K562 (cell line): ENCODE data around the gene MALSU1. TPM values are rescaled to one million over a fixed set of nuclear protein-coding genes. Genes with fewer than 3 reads are reported as not detected.
A peak's percentile ranks its signal among the peaks of the same experiment; 100 is the strongest.

Experiments
- ATAC-seq: fragments of 200-7000 bp; cut with Tn5 transposase; 3 replicates; pipeline ENCODE4 v1.9.1; 2020; ENCODE audit warnings: moderate library complexity
- BruUV-seq: library from RNA; stranded (reverse); fragments of 400-500 nt; replicated peaks from 2 replicates; lab custom pipeline; 2021; lab: Mats Ljungman, UMichigan
- CTCF ChIA-PET: fragments of 300-600 bp; formaldehyde crosslinking; extraction: SDS; loops from one replicate; lab custom pipeline; 2021; ENCODE audit warnings: low intra/inter-chr PET ratio; lab: Yijun Ruan, JAX
- POLR2A ChIA-PET: fragments of 300-600, 350-650 bp; sonication (Branson Sonifier 250); formaldehyde crosslinking; extraction: SDS; loops from one replicate; lab custom pipeline; 2021; ENCODE audit warnings: antibody characterized with exemption, inconsistent platforms; lab: Yijun Ruan, JAX
- DNase-seq, 4 experiments: peaks; one replicate each; pipeline versions ENCODE4 v3.0.0 to v3.0.0-alpha.2; 2011 to 2018; ENCODE audit warnings: low spot score in 3 of 4, mixed read lengths in 3 of 4; ENCODE audit errors: extremely low read depth in 1 of 4
- FAIRE-seq: peaks from 2 replicates; lab custom pipeline; 2011; peaks lifted over from hg19 to GRCh38; lab: Jason Lieb, UNC
- H2AFZ ChIP-seq: 2 replicates; pipeline ENCODE4 v1.6.0; 2011; ENCODE audit warnings: low read depth, low read length, control low read depth, inconsistent platforms
- H3K27ac ChIP-seq: fragments of 200-600 bp; 3 replicates; pipeline ENCODE4 v1.8.0; 2011; ENCODE audit warnings: low read depth, mild to moderate bottlenecking, control low read depth, inconsistent platforms, low read length, moderate library complexity, mixed read lengths; ENCODE audit errors: extremely low read depth
- H3K27me3 ChIP-seq, 2 experiments: fragments of 300-600 bp in 1 of 2; 2 replicates in 1 of 2; 3 replicates in 1 of 2; pipeline versions ENCODE4 v1.6.0 to v1.8.0; 2011; ENCODE audit warnings: inconsistent platforms in 2 of 2, low read length in 2 of 2, mild to moderate bottlenecking in 1 of 2, mixed read lengths in 1 of 2, moderate library complexity in 1 of 2; ENCODE audit not compliant: control insufficient read depth in 2 of 2, insufficient read depth in 2 of 2
- H3K36me3 ChIP-seq: fragments of 300-600 bp; 3 replicates; pipeline ENCODE4 v1.8.0; 2011; ENCODE audit warnings: mild to moderate bottlenecking, low read length, inconsistent platforms; ENCODE audit not compliant: control insufficient read depth, insufficient read depth
- H3K4me1 ChIP-seq, 2 experiments: fragments of 200-600 bp in 1 of 2; replicated peaks in 1 of 2; 2 replicates in 1 of 2; 3 replicates in 1 of 2; pipeline versions ENCODE4 v1.5.1 to v1.8.0; 2011; ENCODE audit warnings: inconsistent platforms in 2 of 2, low read length in 2 of 2, mild to moderate bottlenecking in 1 of 2, mixed read lengths in 1 of 2, moderate library complexity in 1 of 2; ENCODE audit not compliant: control insufficient read depth in 2 of 2, insufficient read depth in 2 of 2
- H3K4me2 ChIP-seq: 2 replicates; pipeline ENCODE4 v1.6.1; 2011; ENCODE audit warnings: low read length, control low read depth, inconsistent platforms, mixed read lengths; ENCODE audit not compliant: insufficient read depth
- H3K4me3 ChIP-seq: fragments of 200-600 bp; sonication (generic), shearing (Covaris generic); 2 replicates; pipeline ENCODE4 v1.5.1; 2016; ENCODE audit warnings: control low read depth, inconsistent platforms
- H3K79me2 ChIP-seq: fragments of 200-600 bp; 3 replicates; pipeline ENCODE4 v1.8.0; 2011; ENCODE audit warnings: low read length, inconsistent platforms; ENCODE audit not compliant: control insufficient read depth, insufficient read depth
- H3K9ac ChIP-seq, 2 experiments: 2 replicates each; pipeline versions ENCODE4 v1.6.0 to v1.6.1; 2011; ENCODE audit warnings: low read depth in 2 of 2, low read length in 2 of 2, control low read depth in 1 of 2, inconsistent platforms in 1 of 2, mild to moderate bottlenecking in 1 of 2, mixed read lengths in 1 of 2; ENCODE audit not compliant: insufficient read depth in 1 of 2
- H3K9me1 ChIP-seq: one replicate; pipeline ENCODE4 v1.6.0; 2011; ENCODE audit warnings: inconsistent platforms, mild to moderate bottlenecking, low read length, moderate library complexity; ENCODE audit not compliant: control insufficient read depth, insufficient read depth
- H3K9me3 ChIP-seq: replicated peaks from 2 replicates; pipeline ENCODE4 v1.5.1; 2011; ENCODE audit warnings: low read depth, low read length, inconsistent platforms; ENCODE audit not compliant: control insufficient read depth, insufficient read depth
- H4K20me1 ChIP-seq: replicated peaks from 2 replicates; pipeline ENCODE4 v1.6.1; 2011; ENCODE audit warnings: low read length, inconsistent platforms, mixed read lengths; ENCODE audit not compliant: control insufficient read depth, insufficient read depth
- BCL6 ChIP-seq: fragments of 250-450 bp; sonication (Bioruptor Pico); IDR thresholded peaks from 2 replicates; pipeline ENCODE4 v1.4.0; 2020
- JUND ChIP-seq, 2 experiments: IDR thresholded peaks; 2 replicates in 1 of 2; 3 replicates in 1 of 2; pipeline ENCODE4 v1.6.1; 2011; ENCODE audit warnings: borderline replicate concordance in 2 of 2, low read depth in 2 of 2, low read length in 2 of 2, improper control_type of control experiment in 1 of 2, missing biosample characterization in 1 of 2, missing genetic modification characterization in 1 of 2, missing genetic modification reagents in 1 of 2
- KLF16 ChIP-seq: IDR thresholded peaks from 2 replicates; pipeline ENCODE4 v1.6.1; 2016; ENCODE audit warnings: antibody characterized with exemption
- MAFG ChIP-seq: fragments of 450-650 bp; conservative IDR thresholded peaks from 2 replicates; pipeline ENCODE4 v1.6.1; 2016; ENCODE audit warnings: missing genetic modification characterization, missing compliant biosample characterization
- RBM25 ChIP-seq: fragments of 200-400 bp; formaldehyde crosslinking; IDR thresholded peaks from 2 replicates; pipeline ENCODE4 v1.6.1; 2018; ENCODE audit warnings: low read length, low read depth, moderate library complexity; ENCODE audit not compliant: severe bottlenecking
- SMC3 ChIP-seq: conservative IDR thresholded peaks from 2 replicates; pipeline ENCODE4 v1.6.1; 2011; ENCODE audit warnings: low read depth, low read length, improper control_type of control experiment; ENCODE audit not compliant: insufficient read depth
- ZBTB8A ChIP-seq: fragments of 450-650 bp; IDR thresholded peaks from 2 replicates; pipeline ENCODE4 v1.6.1; 2018; ENCODE audit warnings: mild to moderate bottlenecking, moderate library complexity; ENCODE audit not compliant: partially characterized antibody
- ZFP1 ChIP-seq: fragments of 450-650 bp; formaldehyde crosslinking; IDR thresholded peaks from 2 replicates; pipeline ENCODE4 v1.4.0; 2020; ENCODE audit warnings: mild to moderate bottlenecking, mixed read lengths
- WGBS: fragments of 100-300 bp; shearing (Covaris generic); methylation state at CpG from one replicate; pipeline ENCODE4 v1.1.6; 2016; ENCODE audit warnings: low coverage, mixed read lengths; ENCODE audit not compliant: insufficient coverage; ENCODE audit errors: missing lambda C conversion rate; 5-methylcytosine and 5-hydroxymethylcytosine counted together
- in situ Hi-C: fragments of 300-500 bp; cut with MboI; formaldehyde crosslinking; loops from 4 replicates; pipeline ENCODE4 v1.15.0; 2018; ENCODE audit warnings: inconsistent platforms, mixed read lengths
- intact Hi-C: fragments of 100-400 bp; cut with micrococcal nuclease; formaldehyde crosslinking; loops from 2 replicates; pipeline ENCODE4 v1.14.2; 2022
- polyA plus RNA-seq, 8 experiments: library from polyadenylated mRNA; depleted of rRNA in 4 of 8; stranded (reverse) in 5 of 8; unstranded in 3 of 8; fragments of >200 nt; fragmentation: Nextera tagmentation in 2 of 8; fragmentation: Illumina TruSeq in 1 of 8; extraction: Ambion mirVana in 2 of 8; extraction: Trizol in 1 of 8; gene quantifications; 2 replicates each; pipeline versions ENCODE4 v1.2.1 to v1.2.3, GENCODE V29; 2011 to 2014; ENCODE audit warnings: inconsistent platforms in 1 of 8, missing spikeins in 1 of 8
- total RNA-seq, 7 experiments: library from RNA; depleted of rRNA in 6 of 7; stranded (reverse); fragments of >200 nt in 6 of 7; fragmentation: Illumina TruSeq in 2 of 7; extraction: Trizol in 2 of 7; gene quantifications; 2 replicates each; pipeline versions ENCODE4 v1.2.1 to v1.2.3, GENCODE V29; 2011 to 2021; ENCODE audit warnings: low replicate concordance in 1 of 7
- TF ChIP-seq, protein P1 (sequence below), 3 experiments: IDR thresholded peaks in 2 of 3; conservative IDR thresholded peaks in 1 of 3; 2 replicates each; pipeline ENCODE4 v1.5.1; 2011 to 2012; ENCODE audit warnings: low read length in 3 of 3, mild to moderate bottlenecking in 3 of 3, control low read depth in 2 of 3, improper control_type of control experiment in 1 of 3, inconsistent platforms in 1 of 3, low read depth in 1 of 3, mixed read lengths in 1 of 3, moderate library complexity in 1 of 3; ENCODE audit not compliant: insufficient read depth in 2 of 3
- TF ChIP-seq, protein P2 (sequence below), 2 experiments: fragments of 450-650 bp; formaldehyde crosslinking in 1 of 2; IDR thresholded peaks; 2 replicates each; pipeline versions ENCODE4 v1.4.0 to v1.6.1; 2014 to 2020; ENCODE audit warnings: mild to moderate bottlenecking in 2 of 2, borderline replicate concordance in 1 of 2, low read depth in 1 of 2

MALSU1 gene
- total and polyA plus RNA-seq, 9 of the 15 experiments (the other 6 are each of a cell fraction or from before 2014, with no cell fraction given), result 12.3 to 308 (median 81.2) TPM

DNA sequence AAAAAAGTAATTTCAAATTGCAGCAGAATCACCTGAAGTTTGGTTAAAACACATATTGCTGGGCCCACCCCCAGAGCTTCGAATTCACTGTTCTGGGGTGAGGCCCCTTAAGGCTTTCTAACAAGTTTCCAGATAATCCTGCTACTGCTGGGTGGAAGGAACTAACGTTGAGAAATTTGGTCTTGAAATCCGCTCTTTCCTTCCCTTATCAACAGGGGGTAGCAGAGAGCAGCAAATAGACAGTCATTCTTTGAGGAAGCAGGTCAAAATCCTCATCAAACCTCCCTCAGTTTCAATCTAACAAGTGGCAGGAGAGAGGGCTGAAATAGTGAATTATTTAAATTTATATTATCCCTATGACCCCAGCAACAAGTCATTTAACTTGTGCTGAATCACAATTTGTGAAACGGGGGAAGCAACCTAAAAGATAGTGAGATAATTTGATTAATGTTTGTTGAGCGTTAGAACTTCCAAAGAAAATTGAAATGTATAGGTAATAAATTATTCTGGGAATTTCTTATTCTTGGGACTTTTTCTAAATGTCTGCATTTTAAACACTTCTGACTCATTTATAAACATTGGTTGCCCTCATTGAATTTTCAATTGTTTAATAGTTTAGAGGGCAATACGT, 21.7 kb upstream of the MALSU1 start:
- no peak overlapping the region for H3K9ac ChIP-seq
- ChIA-PET CTCF (interaction anchor here (0.5 to 1.6 kb wide), 4 partner anchors 192 to 435 kb away, joined by 3 to 16 read pairs (median 4); no protein-coding TSS in a partner anchor), POLR2A (interaction anchor here (0.6 kb wide), 2 partner anchors 225 to 694 kb away, joined by 3 read pairs; no protein-coding TSS in a partner anchor)
- WGBS, result 31% methylated on average over 6 of the region's 6 CpGs
- FAIRE-seq (peak; percentile 89), DNase-seq (peak; percentile 50 to 84 (median 60)), ATAC-seq (peak; percentile 73)
- H3K4me2 ChIP-seq, result no peak overlapping the region
- no peak overlapping the region for H3K4me3 ChIP-seq
- H4K20me1 ChIP-seq, result no peaks in the 10 kb centered on the region
- H3K4me1 ChIP-seq, result peaks cover 0 to 5% of the 10 kb centered on the region in 2 experiments; a peak in 1 of 5 replicates
- no TSS peak for BruUV-seq
- in situ Hi-C loops, result no loop called here
- no peaks in the 10 kb centered on the region for H3K79me2 ChIP-seq
- H2AFZ ChIP-seq, result no peak overlapping the region
- H3K27ac ChIP-seq, result no peak overlapping the region
- H3K27me3 ChIP-seq, result no peaks in the 10 kb centered on the region
- H3K36me3 ChIP-seq, result no peaks in the 10 kb centered on the region
- H3K9me1 ChIP-seq, result no peaks in the 10 kb centered on the region
- intact Hi-C loops, result loop anchor here (1.0 to 10.0 kb wide), 4 partner anchors 79 to 753 kb away; no protein-coding TSS in a partner anchor
- no peaks in the 10 kb centered on the region for H3K9me3 ChIP-seq
- TF ChIP-seq SMC3 (peak; percentile 70), ZFP1 (CRISPR knock-in tag) (no peak), RBM25 (no peak), MAFG (0 out of 2 replicates have a peak, but pooled peaks have one; percentile 15), KLF16 (peak; percentile 41; the same call in 1 of the 2 replicates), BCL6 (CRISPR knock-in tag) (no peak), JUND (IDR thresholded peaks at IDR 0.05; ENCODE audit: borderline replicate concordance, low read depth, low read length) (peak; percentile 30; the same call in 1 of the 2 replicates), JUND (tag; IDR thresholded peaks at IDR 0.05; ENCODE audit: borderline replicate concordance, low read depth, low read length) (no peak; the same call in 2 of the 3 replicates), ZBTB8A (no peak)
- TF ChIP-seq, protein P1, sequence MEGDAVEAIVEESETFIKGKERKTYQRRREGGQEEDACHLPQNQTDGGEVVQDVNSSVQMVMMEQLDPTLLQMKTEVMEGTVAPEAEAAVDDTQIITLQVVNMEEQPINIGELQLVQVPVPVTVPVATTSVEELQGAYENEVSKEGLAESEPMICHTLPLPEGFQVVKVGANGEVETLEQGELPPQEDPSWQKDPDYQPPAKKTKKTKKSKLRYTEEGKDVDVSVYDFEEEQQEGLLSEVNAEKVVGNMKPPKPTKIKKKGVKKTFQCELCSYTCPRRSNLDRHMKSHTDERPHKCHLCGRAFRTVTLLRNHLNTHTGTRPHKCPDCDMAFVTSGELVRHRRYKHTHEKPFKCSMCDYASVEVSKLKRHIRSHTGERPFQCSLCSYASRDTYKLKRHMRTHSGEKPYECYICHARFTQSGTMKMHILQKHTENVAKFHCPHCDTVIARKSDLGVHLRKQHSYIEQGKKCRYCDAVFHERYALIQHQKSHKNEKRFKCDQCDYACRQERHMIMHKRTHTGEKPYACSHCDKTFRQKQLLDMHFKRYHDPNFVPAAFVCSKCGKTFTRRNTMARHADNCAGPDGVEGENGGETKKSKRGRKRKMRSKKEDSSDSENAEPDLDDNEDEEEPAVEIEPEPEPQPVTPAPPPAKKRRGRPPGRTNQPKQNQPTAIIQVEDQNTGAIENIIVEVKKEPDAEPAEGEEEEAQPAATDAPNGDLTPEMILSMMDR (IDR thresholded peaks at IDR 0.05 in 2 of 3, conservative IDR thresholded peaks at IDR 0.05 in 1 of 3; ENCODE audit: insufficient read depth in 2 of 3, low read depth in 1 of 3, low read length in 3 of 3), result peak; percentile 74 to 90 (median 76)
- TF ChIP-seq, protein P2, sequence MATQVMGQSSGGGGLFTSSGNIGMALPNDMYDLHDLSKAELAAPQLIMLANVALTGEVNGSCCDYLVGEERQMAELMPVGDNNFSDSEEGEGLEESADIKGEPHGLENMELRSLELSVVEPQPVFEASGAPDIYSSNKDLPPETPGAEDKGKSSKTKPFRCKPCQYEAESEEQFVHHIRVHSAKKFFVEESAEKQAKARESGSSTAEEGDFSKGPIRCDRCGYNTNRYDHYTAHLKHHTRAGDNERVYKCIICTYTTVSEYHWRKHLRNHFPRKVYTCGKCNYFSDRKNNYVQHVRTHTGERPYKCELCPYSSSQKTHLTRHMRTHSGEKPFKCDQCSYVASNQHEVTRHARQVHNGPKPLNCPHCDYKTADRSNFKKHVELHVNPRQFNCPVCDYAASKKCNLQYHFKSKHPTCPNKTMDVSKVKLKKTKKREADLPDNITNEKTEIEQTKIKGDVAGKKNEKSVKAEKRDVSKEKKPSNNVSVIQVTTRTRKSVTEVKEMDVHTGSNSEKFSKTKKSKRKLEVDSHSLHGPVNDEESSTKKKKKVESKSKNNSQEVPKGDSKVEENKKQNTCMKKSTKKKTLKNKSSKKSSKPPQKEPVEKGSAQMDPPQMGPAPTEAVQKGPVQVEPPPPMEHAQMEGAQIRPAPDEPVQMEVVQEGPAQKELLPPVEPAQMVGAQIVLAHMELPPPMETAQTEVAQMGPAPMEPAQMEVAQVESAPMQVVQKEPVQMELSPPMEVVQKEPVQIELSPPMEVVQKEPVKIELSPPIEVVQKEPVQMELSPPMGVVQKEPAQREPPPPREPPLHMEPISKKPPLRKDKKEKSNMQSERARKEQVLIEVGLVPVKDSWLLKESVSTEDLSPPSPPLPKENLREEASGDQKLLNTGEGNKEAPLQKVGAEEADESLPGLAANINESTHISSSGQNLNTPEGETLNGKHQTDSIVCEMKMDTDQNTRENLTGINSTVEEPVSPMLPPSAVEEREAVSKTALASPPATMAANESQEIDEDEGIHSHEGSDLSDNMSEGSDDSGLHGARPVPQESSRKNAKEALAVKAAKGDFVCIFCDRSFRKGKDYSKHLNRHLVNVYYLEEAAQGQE (IDR thresholded peaks at IDR 0.05; ENCODE audit: borderline replicate concordance), result peak; percentile 64; the same call in 1 of the 2 replicates
- TF ChIP-seq, protein P2 (CRISPR knock-in tag; IDR thresholded peaks at IDR 0.05; ENCODE audit: low read depth), result no peak
